ENCODE measurements around the gene MSH5. TPM values are rescaled to one million over a fixed set of nuclear protein-coding genes. Genes with fewer than 3 reads are reported as not detected.
A peak's percentile ranks its signal among the peaks of the same experiment; 100 is the strongest.

MSH5 gene
- total and polyA plus RNA-seq, 9 of the 15 experiments (the other 6 are each of a cell fraction or from before 2014, with no cell fraction given) = 12.5 to 104 (median 46.6) TPM

GRCh38 chr6:31707701-31708100 is 32.1 kb upstream of the MSH5 start (continued):
- TF ChIP-seq HDAC3 (IDR thresholded peaks at IDR 0.05; ENCODE audit: borderline replicate concordance, partially characterized antibody) = no peak
- TF ChIP-seq MGA (IDR thresholded peaks at IDR 0.05) = no peak
- no peak for TF ChIP-seq GABPA (tag; conservative IDR thresholded peaks at IDR 0.05; ENCODE audit: low read depth)
- TF ChIP-seq EP300 (IDR thresholded peaks at IDR 0.05; ENCODE audit: low read length) = no peak
- no peak for TF ChIP-seq ZNF140 (CRISPR knock-in tag; IDR thresholded peaks at IDR 0.05)
- TF ChIP-seq SAFB2 (IDR thresholded peaks at IDR 0.05; ENCODE audit: borderline replicate concordance, low read depth, low read length, severe bottlenecking) = no peak
- TF ChIP-seq NFRKB (IDR thresholded peaks at IDR 0.05; ENCODE audit: low read depth) = no peak
- TF ChIP-seq MAZ (CRISPR knock-in tag; conservative IDR thresholded peaks at IDR 0.05 in 1 of 2, IDR thresholded peaks at IDR 0.05 in 1 of 2) = no peak
- no peak for TF ChIP-seq SMAD2 (IDR thresholded peaks at IDR 0.05; ENCODE audit: low read depth, low read length)
- TF ChIP-seq STAG1 (CRISPR knock-in tag; IDR thresholded peaks at IDR 0.05; ENCODE audit: borderline replicate concordance) = 0 out of 2 replicates have a peak, but pooled peaks have one; percentile 31
- TF ChIP-seq ZNF212 (CRISPR knock-in tag; IDR thresholded peaks at IDR 0.05) = no peak
- TF ChIP-seq E2F4 (CRISPR knock-in tag; IDR thresholded peaks at IDR 0.05; ENCODE audit: low read depth) = peak; percentile 45; the same call in 1 of the 2 replicates
- no peak for TF ChIP-seq RBM17 (IDR thresholded peaks at IDR 0.05; ENCODE audit: borderline replicate concordance, low read depth, low read length)
